GM10266 (cell line): ENCODE data around the gene NRF1.

Source experiments
- DNase-seq: peaks from one replicate; pipeline ENCODE4 v3.0.0; 2012; ENCODE audit errors: extremely low spot score
- CTCF ChIP-seq: IDR thresholded peaks from 2 replicates; pipeline ENCODE4 v1.5.1; 2012; ENCODE audit warnings: mild to moderate bottlenecking, low read depth; ENCODE audit not compliant: control insufficient read depth, insufficient read depth; ENCODE audit errors: missing control alignments

Gene NRF1

GRCh38 chr7:129676017-129676897 lies 64.7 kb downstream of the NRF1 start:
- no peak for TF ChIP-seq CTCF
- no peak for DNase-seq

- TF ChIP-seq CTCF = no peak
- DNase-seq = no peak
Observed at GRCh38 chr7:129677796-129678195, 66.3 kb downstream of the NRF1 start.

GRCh38 chr7:129678606-129679005 lies 67.1 kb downstream of the NRF1 start:
- no peak for TF ChIP-seq CTCF

GRCh38 chr7:129680400-129680799 lies 68.9 kb downstream of the NRF1 start:
- no peak for DNase-seq
- TF ChIP-seq CTCF = no peak

More at GRCh38 chr7:129678606-129679005, 67.1 kb downstream of the NRF1 start:
- DNase-seq = no peak

GRCh38 chr7:129684777-129685176 lies 73.3 kb downstream of the NRF1 start:
- no peak for TF ChIP-seq CTCF
- DNase-seq = no peak

- TF ChIP-seq CTCF = no peak
- no peak for DNase-seq
Observed at GRCh38 chr7:129686063-129686462, 74.5 kb downstream of the NRF1 start.

GRCh38 chr7:129688503-129689222 lies 77.1 kb downstream of the NRF1 start:
- no peak for DNase-seq

More at GRCh38 chr7:129688503-129689222, 77.1 kb downstream of the NRF1 start:
- no peak for TF ChIP-seq CTCF
